T-cell (primary cell): ENCODE results near the gene QDPR. TPM values are rescaled to one million over a fixed set of nuclear protein-coding genes. Genes with fewer than 3 reads are reported as not detected.

Experiments used
- ATAC-seq, 4 experiments: fragments of 200-7000 bp in 3 of 4; fragments of 150-1000 bp in 1 of 4; cut with Tn5 transposase; replicated peaks in 1 of 4; 1 replicate in 3 of 4; 2 replicates in 1 of 4; pipeline ENCODE4 v1.10.0; 2021; ENCODE audit warnings: moderate library complexity in 3 of 4, mild to moderate bottlenecking in 2 of 4, moderate number of reproducible peaks in 1 of 4
- CTCF ChIA-PET, 2 donors: fragments of 300-600 bp; sonication (Branson Sonifier 250); formaldehyde crosslinking; loops; one replicate each; lab custom pipeline; 2022; ENCODE audit warnings: antibody characterized with exemption in 2 of 2; lab: Charles Lee
- POLR2A ChIA-PET, 2 donors: fragments of 300-600 bp; sonication (Branson Sonifier 250); formaldehyde crosslinking; loops; one replicate each; lab custom pipeline; 2022; ENCODE audit warnings: antibody characterized with exemption in 2 of 2; lab: Charles Lee
- DNase-seq, 35 experiments: peaks; one replicate each; pipeline versions ENCODE4 v3.0.0 to v3.0.0-alpha.2; 2013 to 2023
- H3K27ac ChIP-seq: one replicate; pipeline ENCODE4 v1.5.1; 2013; ENCODE audit warnings: low read length
- H3K27me3 ChIP-seq, 2 experiments: replicated peaks in 1 of 2; 1 replicate in 1 of 2; 2 replicates in 1 of 2; pipeline versions ENCODE4 v1.6.1 to v1.7.0; 2013; ENCODE audit warnings: low read length in 1 of 2, mixed read lengths in 1 of 2; ENCODE audit not compliant: control insufficient read depth in 2 of 2, insufficient read depth in 2 of 2; ENCODE audit errors: extremely low read depth in 1 of 2
- H3K36me3 ChIP-seq, 2 donors: 1 replicate in 1 of 2; 2 replicates in 1 of 2; pipeline versions ENCODE4 v1.6.1 to v1.7.0; 2013; ENCODE audit warnings: low read length in 1 of 2; ENCODE audit not compliant: control insufficient read depth in 2 of 2, insufficient read depth in 1 of 2; ENCODE audit errors: extremely low read depth in 1 of 2
- H3K4me1 ChIP-seq, 2 experiments: 1 replicate in 1 of 2; 2 replicates in 1 of 2; pipeline versions ENCODE4 v1.6.1 to v1.7.0; 2013; ENCODE audit warnings: low read length in 2 of 2, mixed read lengths in 1 of 2; ENCODE audit not compliant: insufficient read depth in 2 of 2, control insufficient read depth in 1 of 2; ENCODE audit errors: extremely low read depth in 1 of 2
- H3K4me3 ChIP-seq, 2 donors: 1 replicate in 1 of 2; 2 replicates in 1 of 2; pipeline versions ENCODE4 v1.5.1 to v1.7.0; 2013; ENCODE audit warnings: mild to moderate bottlenecking in 2 of 2, low read length in 1 of 2, moderate library complexity in 1 of 2; ENCODE audit not compliant: control insufficient read depth in 1 of 2; ENCODE audit errors: extremely low read depth in 1 of 2
- H3K9me3 ChIP-seq: 2 replicates; pipeline ENCODE4 v1.7.0; 2013
- H3K27ac Mint-ChIP-seq, 2 donors: one replicate each; pipeline ENCODE4 v1.8.0; 2020 to 2021; ENCODE audit warnings: mild to moderate bottlenecking in 2 of 2, mixed read lengths in 2 of 2
- H3K27me3 Mint-ChIP-seq, 2 donors: one replicate each; pipeline ENCODE4 v1.8.0; 2021 to 2022; ENCODE audit warnings: mixed read lengths in 2 of 2
- H3K36me3 Mint-ChIP-seq: one replicate; pipeline ENCODE4 v1.8.0; 2021; ENCODE audit warnings: mixed read lengths
- H3K4me1 Mint-ChIP-seq, 3 donors: one replicate each; pipeline ENCODE4 v1.8.0; 2020 to 2022; ENCODE audit warnings: mixed read lengths in 3 of 3, mild to moderate bottlenecking in 1 of 3
- H3K4me3 Mint-ChIP-seq, 3 donors: one replicate each; pipeline ENCODE4 v1.8.0; 2020 to 2022; ENCODE audit warnings: mild to moderate bottlenecking in 3 of 3, mixed read lengths in 3 of 3, moderate library complexity in 3 of 3
- H3K9me3 Mint-ChIP-seq, 3 donors: one replicate each; pipeline ENCODE4 v1.8.0; 2020 to 2022; ENCODE audit warnings: mixed read lengths in 3 of 3
- WGBS: methylation state at CpG from one replicate; pipeline ENCODE4 v1.1.5; 2013; ENCODE audit warnings: missing lambda C conversion rate; ENCODE audit not compliant: insufficient coverage; 5-methylcytosine and 5-hydroxymethylcytosine counted together
- total RNA-seq, 35 experiments: library from RNA in 6 of 35; stranded (reverse) in 6 of 35; fragments of 120-200 nt in 1 of 35; gene quantifications; one replicate each; pipeline versions ENCODE4 v1.2.1 to v1.2.4 and lab custom pipeline; 2013 to 2026

Gene QDPR
- total RNA-seq, 5 donors from 2014 or later (not counting 1 experiment from before 2014, with no cell fraction given): 14.9 to 23.1 (median 20.0) TPM

GRCh38 chr4:17557880-17558279 is 46.0 kb upstream of the QDPR start:
- ATAC-seq (no peak), DNase-seq (no peak)
- no peaks in the 10 kb centered on the region for H3K9me3 Mint-ChIP-seq
- peaks cover 0 to 6% of the 10 kb centered on the region in 2 experiments for H3K27me3 ChIP-seq
- H3K36me3 Mint-ChIP-seq: no peaks in the 10 kb centered on the region
- H3K9me3 ChIP-seq: no peaks in the 10 kb centered on the region
- H3K4me3 Mint-ChIP-seq: no peak overlapping the region
- H3K4me1 Mint-ChIP-seq: no peaks in the 10 kb centered on the region
- CTCF ChIA-PET: no interaction called here
- H3K27ac Mint-ChIP-seq: no peak overlapping the region
- no CpG with 5 or more reads among the region's 5 CpGs for WGBS
- no peak overlapping the region for H3K4me3 ChIP-seq
- no peaks in the 10 kb centered on the region for H3K36me3 ChIP-seq
- H3K4me1 ChIP-seq: no peaks in the 10 kb centered on the region
- no peak overlapping the region for H3K27ac ChIP-seq
- peaks cover 1 to 7% of the 10 kb centered on the region in 2 donors for H3K27me3 Mint-ChIP-seq
- POLR2A ChIA-PET: no interaction called here

- no peaks in the 10 kb centered on the region for H3K36me3 ChIP-seq
- no peaks in the 10 kb centered on the region for H3K4me1 ChIP-seq
- ChIA-PET CTCF (interaction anchor here in 1 of 2 donors (0.7 kb wide), 1 partner anchor 8 kb away, joined by 8 read pairs; no protein-coding TSS in a partner anchor), POLR2A (interaction anchor here in 1 of 2 donors (0.7 kb wide), 1 partner anchor 251 kb away, joined by 7 read pairs; no protein-coding TSS in a partner anchor)
- no peak overlapping the region for H3K4me3 ChIP-seq
- H3K9me3 ChIP-seq: no peaks in the 10 kb centered on the region
- DNase-seq (no peak), ATAC-seq (no peak)
- Mint-ChIP-seq H3K27ac (no peak overlapping the region), H3K27me3 (peaks cover 1 to 7% of the 10 kb centered on the region in 2 donors), H3K4me1 (no peaks in the 10 kb centered on the region), H3K4me3 (no peak overlapping the region), H3K9me3 (no peaks in the 10 kb centered on the region), H3K36me3 (no peaks in the 10 kb centered on the region)
- H3K27me3 ChIP-seq: peaks cover 0 to 11% of the 10 kb centered on the region in 2 experiments
- no peak overlapping the region for H3K27ac ChIP-seq
These were observed 44.6 kb upstream of the QDPR start for GRCh38 chr4:17556498-17556897.

GRCh38 chr4:17554568-17554967 is 42.7 kb upstream of the QDPR start:
- DNase-seq (no peak), ATAC-seq (no peak)
- CTCF ChIA-PET: no interaction called here
- no peaks in the 10 kb centered on the region for H3K9me3 ChIP-seq
- POLR2A ChIA-PET: interaction anchor here in 1 of 2 donors (0.6 kb wide), 1 partner anchor 94 kb away, joined by 3 read pairs; no protein-coding TSS in a partner anchor
- Mint-ChIP-seq H3K4me1 (peaks cover 0 to under 1% (median 0%) of the 10 kb centered on the region in 3 donors), H3K27ac (no peak overlapping the region), H3K4me3 (no peak overlapping the region), H3K27me3 (peaks cover 1 to 7% of the 10 kb centered on the region in 2 donors), H3K36me3 (no peaks in the 10 kb centered on the region), H3K9me3 (no peaks in the 10 kb centered on the region)
- peaks cover 0 to 8% of the 10 kb centered on the region in 2 experiments for H3K27me3 ChIP-seq
- no peak overlapping the region for H3K4me3 ChIP-seq
- no peak overlapping the region for H3K27ac ChIP-seq
- H3K36me3 ChIP-seq: no peaks in the 10 kb centered on the region
- WGBS: 88% methylated on average over 2 of the region's 4 CpGs
- no peaks in the 10 kb centered on the region for H3K4me1 ChIP-seq

GRCh38 chr4:17552427-17552826 is 40.5 kb upstream of the QDPR start:
- H3K27me3 Mint-ChIP-seq: peaks cover 0 to 7% of the 10 kb centered on the region in 2 donors
- Histone ChIP-seq H3K9me3 (no peaks in the 10 kb centered on the region), H3K4me3 (no peak overlapping the region), H3K27me3 (peaks cover 0 to 8% of the 10 kb centered on the region in 2 experiments), H3K27ac (no peak overlapping the region), H3K4me1 (no peaks in the 10 kb centered on the region), H3K36me3 (no peaks in the 10 kb centered on the region)
- no peaks in the 10 kb centered on the region for H3K9me3 Mint-ChIP-seq
- peaks cover 1 to 10% (median 1%) of the 10 kb centered on the region in 3 donors for H3K4me1 Mint-ChIP-seq
- 19% methylated on average over 2 of the region's 5 CpGs for WGBS
- H3K36me3 Mint-ChIP-seq: no peaks in the 10 kb centered on the region
- CTCF ChIA-PET: no interaction called here
- no peak overlapping the region for H3K27ac Mint-ChIP-seq
- no peak overlapping the region for H3K4me3 Mint-ChIP-seq
- no peak for DNase-seq
- no peak for ATAC-seq
- POLR2A ChIA-PET: interaction anchor here (0.6 kb wide), 2 partner anchors 61 to 99 kb away, joined by 3 to 5 read pairs; no protein-coding TSS in a partner anchor

- Histone ChIP-seq H3K9me3 (no peaks in the 10 kb centered on the region), H3K27me3 (peaks cover 0 to 8% of the 10 kb centered on the region in 2 experiments), H3K4me3 (no peak overlapping the region), H3K27ac (no peak overlapping the region), H3K4me1 (no peaks in the 10 kb centered on the region), H3K36me3 (no peaks in the 10 kb centered on the region)
- peaks cover 1 to 10% (median 1%) of the 10 kb centered on the region in 3 donors for H3K4me1 Mint-ChIP-seq
- ChIA-PET CTCF (interaction anchor here (0.6 kb wide), 2 partner anchors 63 to 88 kb away, joined by 3 to 7 read pairs; no protein-coding TSS in a partner anchor), POLR2A (no interaction called here)
- ATAC-seq (no peak), DNase-seq (no peak)
- no peaks in the 10 kb centered on the region for H3K36me3 Mint-ChIP-seq
- 93% methylated on average over 3 of the region's 3 CpGs for WGBS
- H3K9me3 Mint-ChIP-seq: no peaks in the 10 kb centered on the region
- no peak overlapping the region for H3K4me3 Mint-ChIP-seq
- no peak overlapping the region for H3K27ac Mint-ChIP-seq
- peaks cover 0 to 7% of the 10 kb centered on the region in 2 donors for H3K27me3 Mint-ChIP-seq
These were observed 38.7 kb upstream of the QDPR start for GRCh38 chr4:17550549-17550948.

- CTCF ChIA-PET: interaction anchor here in 1 of 2 donors (0.6 to 0.9 kb wide), 3 partner anchors 90 to 1657 kb away, joined by 3 read pairs; no protein-coding TSS in a partner anchor
- Mint-ChIP-seq H3K27me3 (peaks cover 14 to 15% of the 10 kb centered on the region in 2 donors), H3K4me3 (no peak overlapping the region), H3K9me3 (no peaks in the 10 kb centered on the region), H3K36me3 (no peaks in the 10 kb centered on the region), H3K4me1 (peaks cover 1 to 10% (median 1%) of the 10 kb centered on the region in 3 donors), H3K27ac (no peak overlapping the region)
- no peak for DNase-seq
- Histone ChIP-seq H3K27ac (no peak overlapping the region), H3K4me1 (no peaks in the 10 kb centered on the region), H3K36me3 (no peaks in the 10 kb centered on the region), H3K4me3 (no peak overlapping the region), H3K9me3 (no peaks in the 10 kb centered on the region), H3K27me3 (peaks cover 0 to 3% of the 10 kb centered on the region in 2 experiments)
- WGBS: 83% methylated on average over 6 of the region's 12 CpGs
- no peak for ATAC-seq
- POLR2A ChIA-PET: no interaction called here
These were observed 34.8 kb upstream of the QDPR start for GRCh38 chr4:17546678-17547077.
